Measurements from ENCODE around the gene MRGPRX2. TPM values are rescaled to one million over a fixed set of nuclear protein-coding genes. Genes with fewer than 3 reads are reported as not detected.

The MRGPRX2 gene
- total and polyA plus RNA-seq, 9 of the 15 experiments (the other 6 are each of a cell fraction or from before 2014, with no cell fraction given) = not detected

- TF ChIP-seq DEAF1 (CRISPR knock-in tag; IDR thresholded peaks at IDR 0.05) = no peak
- TF ChIP-seq MAX (CRISPR knock-in tag; IDR thresholded peaks at IDR 0.05) = no peak
These were observed 34.8 kb downstream of the MRGPRX2 start (continued) for GRCh38 chr11:19025481-19026406.

GRCh38 chr11:19020831-19021230 is 39.7 kb downstream of the MRGPRX2 start:
- Histone ChIP-seq H3K27me3 (ENCODE audit: control insufficient read depth in 2 of 2, insufficient read depth in 2 of 2, low read length in 2 of 2) (no peaks in the 10 kb centered on the region), H3K9me3 (replicated peaks; ENCODE audit: control insufficient read depth, insufficient read depth, low read depth, low read length) (no peaks in the 10 kb centered on the region), H2AFZ (ENCODE audit: low read depth, low read length) (no peak overlapping the region), H3K4me1 (replicated peaks in 1 of 2; ENCODE audit: control insufficient read depth in 2 of 2, insufficient read depth in 2 of 2, low read length in 2 of 2) (no peaks in the 10 kb centered on the region), H3K9ac (ENCODE audit: insufficient read depth in 1 of 2, low read depth in 2 of 2, low read length in 2 of 2) (no peak overlapping the region), H4K20me1 (replicated peaks; ENCODE audit: control insufficient read depth, insufficient read depth, low read length) (no peaks in the 10 kb centered on the region), H3K4me2 (ENCODE audit: insufficient read depth, low read length) (no peak overlapping the region), H3K27ac (ENCODE audit: extremely low read depth, low read depth, low read length) (no peak overlapping the region), H3K79me2 (ENCODE audit: control insufficient read depth, insufficient read depth, low read length) (no peaks in the 10 kb centered on the region), H3K36me3 (ENCODE audit: control insufficient read depth, insufficient read depth, low read length) (no peaks in the 10 kb centered on the region), H3K9me1 (ENCODE audit: control insufficient read depth, insufficient read depth, low read length) (no peaks in the 10 kb centered on the region), H3K4me3 (no peak overlapping the region)
- ChIA-PET POLR2A (no interaction called here), CTCF (ENCODE audit: low intra/inter-chr PET ratio) (no interaction called here)
- TF ChIP-seq ZNF507 (tag; conservative IDR thresholded peaks at IDR 0.05) (no peak), TGIF2 (CRISPR knock-in tag; IDR thresholded peaks at IDR 0.05) (no peak), IFI16 (CRISPR knock-in tag; IDR thresholded peaks at IDR 0.05) (no peak), ZNF445 (CRISPR knock-in tag; IDR thresholded peaks at IDR 0.05; ENCODE audit: low read depth) (no peak)
- no peak for DNase-seq (ENCODE audit: extremely low read depth in 1 of 4, low spot score in 3 of 4)
- ATAC-seq = no peak
- in situ Hi-C loops (cut with MboI) (no loop called here), intact Hi-C loops (cut with micrococcal nuclease) (no loop called here)
- BruUV-seq (replicated peaks) = no TSS peak
- no peak for FAIRE-seq
